GM12878 (cell line): ENCODE measurements around the gene NCAM1. TPM values are rescaled to one million over a fixed set of nuclear protein-coding genes. Genes with fewer than 3 reads are reported as not detected.

Source experiments
- ATAC-seq: fragments of 200-7000 bp; cut with Tn5 transposase; 3 replicates; pipeline ENCODE4 v1.9.1; 2020; ENCODE audit warnings: mild to moderate bottlenecking, moderate library complexity
- BruUV-seq: library from RNA; stranded (reverse); fragments of 400-500 nt; replicated peaks from 2 replicates; lab custom pipeline; 2021; lab: Mats Ljungman, UMichigan
- CTCF ChIA-PET: fragments of 300-600 bp; sonication (Branson Sonifier 250); formaldehyde crosslinking; extraction: SDS; loops from one replicate; lab custom pipeline; 2021; ENCODE audit warnings: inconsistent platforms; lab: Yijun Ruan, JAX
- POLR2A ChIA-PET: fragments of 350-600 bp; formaldehyde crosslinking; extraction: SDS; loops from one replicate; lab custom pipeline; 2021; ENCODE audit warnings: inconsistent platforms; lab: Charles Lee
- RAD21 ChIA-PET: fragments of 300-600 bp; sonication (Branson Sonifier 250); formaldehyde crosslinking; loops from one replicate; lab custom pipeline; 2023; ENCODE audit warnings: antibody characterized with exemption; ENCODE audit not compliant: unreplicated experiment; lab: Charles Lee
- SMC1A ChIA-PET: fragments of 300-600 bp; sonication (Branson Sonifier 250); formaldehyde crosslinking; loops from one replicate; lab custom pipeline; 2023; ENCODE audit not compliant: unreplicated experiment, uncharacterized antibody; lab: Charles Lee
- DNase-seq: peaks from one replicate; pipeline ENCODE4 v3.0.0-alpha.2; 2011; ENCODE audit warnings: low read depth, low spot score
- FAIRE-seq: peaks from 3 replicates; lab custom pipeline; 2011; peaks lifted over from hg19 to GRCh38; lab: Jason Lieb, UNC
- H2AFZ ChIP-seq: 2 replicates; pipeline ENCODE4 v1.6.0; 2011; ENCODE audit warnings: low read depth, low read length, control low read depth; ENCODE audit not compliant: control insufficient read depth
- H3K27ac ChIP-seq: 2 replicates; pipeline ENCODE4 v1.5.1; 2011; ENCODE audit warnings: control low read depth; ENCODE audit not compliant: control insufficient read depth, insufficient read depth
- H3K27me3 ChIP-seq, 2 experiments: replicated peaks in 1 of 2; 2 replicates each; pipeline versions ENCODE4 v1.6.0 to v1.6.1; 2011; ENCODE audit warnings: low read length in 1 of 2; ENCODE audit not compliant: control insufficient read depth in 2 of 2, insufficient read depth in 2 of 2
- H3K36me3 ChIP-seq, 2 experiments: 2 replicates each; pipeline ENCODE4 v1.5.1; 2011; ENCODE audit warnings: low read length in 1 of 2; ENCODE audit not compliant: control insufficient read depth in 2 of 2, insufficient read depth in 2 of 2
- H3K4me1 ChIP-seq: 2 replicates; pipeline ENCODE4 v1.6.1; 2011; ENCODE audit warnings: mild to moderate bottlenecking, low read length, moderate library complexity, mixed read lengths; ENCODE audit not compliant: control insufficient read depth, insufficient read depth
- H3K4me2 ChIP-seq: 2 replicates; pipeline ENCODE4 v1.6.0; 2011; ENCODE audit warnings: control low read depth; ENCODE audit not compliant: control insufficient read depth, insufficient read depth
- H3K4me3 ChIP-seq: fragments of 200-600 bp; sonication (generic); 2 replicates; pipeline ENCODE4 v1.5.1; 2016
- H3K79me2 ChIP-seq: 2 replicates; pipeline ENCODE4 v1.6.0; 2011; ENCODE audit warnings: low read length; ENCODE audit not compliant: control insufficient read depth, insufficient read depth
- H3K9ac ChIP-seq: 2 replicates; pipeline ENCODE4 v1.8.0; 2011; ENCODE audit warnings: low read length, control low read depth, mixed read lengths; ENCODE audit not compliant: control insufficient read depth, insufficient read depth
- H3K9me3 ChIP-seq: replicated peaks from 3 replicates; pipeline ENCODE4 v1.5.1; 2011; ENCODE audit warnings: mild to moderate bottlenecking, low read length; ENCODE audit not compliant: control insufficient read depth, insufficient read depth
- H4K20me1 ChIP-seq: 2 replicates; pipeline ENCODE4 v1.6.0; 2011; ENCODE audit not compliant: control insufficient read depth, insufficient read depth
- ASH2L ChIP-seq: fragments of 300-600, 200-600 bp; sonication (generic); IDR thresholded peaks from 2 replicates; pipeline ENCODE4 v1.6.1; 2017; ENCODE audit warnings: low read depth, mild to moderate bottlenecking, borderline replicate concordance
- CREM ChIP-seq: IDR thresholded peaks from 2 replicates; pipeline ENCODE4 v1.6.1; 2014; ENCODE audit warnings: antibody characterized with exemption, low read depth
- FOS ChIP-seq: IDR thresholded peaks from 3 replicates; pipeline ENCODE4 v1.6.1; 2011; ENCODE audit warnings: borderline replicate concordance; ENCODE audit not compliant: insufficient read length; ENCODE audit errors: extremely low read depth
- FOXM1 ChIP-seq: IDR thresholded peaks from 2 replicates; pipeline ENCODE4 v1.6.1; 2012; ENCODE audit warnings: low read depth, mild to moderate bottlenecking, inconsistent platforms, low read length, moderate library complexity
- HDAC2 ChIP-seq: fragments of 200-600 bp; sonication (generic); IDR thresholded peaks from 2 replicates; pipeline ENCODE4 v1.6.1; 2017
- MTA3 ChIP-seq: IDR thresholded peaks from 2 replicates; pipeline ENCODE4 v1.6.1; 2012; ENCODE audit warnings: low read length, inconsistent platforms, borderline replicate concordance
- NFIC ChIP-seq: IDR thresholded peaks from 2 replicates; pipeline ENCODE4 v1.6.1; 2012; ENCODE audit warnings: low read depth, mild to moderate bottlenecking, inconsistent platforms, low read length, moderate library complexity
- PAX8 ChIP-seq: fragments of 450-650 bp; IDR thresholded peaks from 2 replicates; pipeline ENCODE4 v1.6.1; 2017; ENCODE audit warnings: mild to moderate bottlenecking, moderate library complexity
- RCOR1 ChIP-seq: conservative IDR thresholded peaks from 2 replicates; pipeline ENCODE4 v1.6.1; 2012; ENCODE audit warnings: low read depth, low read length, improper control_type of control experiment
- STAT1 ChIP-seq: fragments of 450-650 bp; conservative IDR thresholded peaks from 2 replicates; pipeline ENCODE4 v1.6.1; 2014; ENCODE audit warnings: antibody characterized with exemption, mild to moderate bottlenecking
- TCF3 ChIP-seq: IDR thresholded peaks from 2 replicates; pipeline ENCODE4 v1.6.1; 2012; ENCODE audit warnings: low read depth, mild to moderate bottlenecking, low read length, borderline replicate concordance; ENCODE audit not compliant: insufficient read depth
- WGBS: methylation state at CpG from one replicate; pipeline ENCODE4 v1.1.6; 2016; ENCODE audit warnings: low lambda C conversion rate; ENCODE audit not compliant: insufficient replicate concordance, insufficient coverage; ENCODE audit errors: missing lambda C conversion rate; 5-methylcytosine and 5-hydroxymethylcytosine counted together
- in situ Hi-C: fragments of 300-500 bp; cut with MboI; formaldehyde crosslinking; loops from 9 replicates; pipeline ENCODE4 v1.14.3; 2018; ENCODE audit warnings: mixed read lengths
- intact Hi-C: fragments of 100-400 bp; cut with micrococcal nuclease; formaldehyde crosslinking; loops from one replicate; pipeline ENCODE4 v1.14.2; 2022; ENCODE audit not compliant: unreplicated experiment
- polyA plus RNA-seq, 11 experiments: library from polyadenylated mRNA; depleted of rRNA in 4 of 11; unstranded in 6 of 11; stranded (reverse) in 5 of 11; fragments of >200 nt; fragmentation: Nextera tagmentation in 4 of 11; fragmentation: Illumina TruSeq in 1 of 11; extraction: Ambion mirVana in 4 of 11; extraction: Trizol in 1 of 11; gene quantifications; 1 replicate in 1 of 11; 2 replicates in 10 of 11; pipeline versions ENCODE4 v1.2.1 to v1.2.3, GENCODE V29; 2011 to 2016; ENCODE audit warnings: inconsistent platforms in 2 of 11, missing spikeins in 2 of 11, low read depth in 1 of 11
- total RNA-seq, 4 experiments: library from RNA; depleted of rRNA in 3 of 4; stranded (reverse); fragments of >200 nt in 3 of 4; fragmentation: Illumina TruSeq in 1 of 4; extraction: Trizol in 1 of 4; gene quantifications; 2 replicates each; pipeline versions ENCODE4 v1.2.1 to v1.2.3, GENCODE V29; 2013 to 2021
- TF ChIP-seq, protein P1 (sequence below): fragments of 450-650 bp; conservative IDR thresholded peaks from 2 replicates; pipeline ENCODE4 v1.6.1; 2017; ENCODE audit warnings: mild to moderate bottlenecking, moderate library complexity
- TF ChIP-seq, protein P2 (sequence below): IDR thresholded peaks from 2 replicates; pipeline ENCODE4 v1.6.1; 2012; ENCODE audit warnings: improper control_type of control experiment, low read depth, low read length; ENCODE audit not compliant: insufficient replicate concordance
- TF ChIP-seq, protein P3 (sequence below): IDR thresholded peaks from 2 replicates; pipeline ENCODE4 v1.6.1; 2011; ENCODE audit warnings: borderline replicate concordance, low read depth, mild to moderate bottlenecking, moderate library complexity, mixed read lengths, low read length; ENCODE audit not compliant: insufficient read depth; ENCODE audit errors: extremely low read length

Gene NCAM1
- total and polyA plus RNA-seq, 10 of the 15 experiments (the other 5 are each of a cell fraction or from before 2014, with no cell fraction given) = 0.10 to 0.23 (median 0.11) TPM; not detected in 7

DNA sequence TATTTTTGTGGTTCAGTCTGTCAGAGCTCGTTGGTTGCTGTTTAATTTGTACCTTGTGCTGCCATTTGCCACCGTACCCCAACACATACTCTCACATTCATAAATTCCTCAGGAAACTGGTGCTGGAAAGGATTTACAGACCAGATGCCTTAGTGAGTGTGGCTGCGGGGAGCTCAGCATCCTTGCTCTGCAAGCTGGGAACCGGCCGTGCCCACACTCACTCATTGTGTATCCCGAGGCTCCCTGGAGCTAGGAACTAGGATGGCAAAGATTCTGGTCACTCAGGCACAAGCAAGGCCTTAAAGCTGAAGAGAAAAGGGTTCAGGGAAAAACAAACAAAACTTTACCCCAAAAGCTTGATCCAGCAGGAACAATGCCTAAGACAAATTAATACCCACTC, 288.6 kb downstream of the NCAM1 start:
- DNase-seq (no peak), FAIRE-seq (no peak), ATAC-seq (no peak)
- ChIA-PET RAD21 (no interaction called here), CTCF (no interaction called here), SMC1A (interaction anchor here (0.5 kb wide), 1 partner anchor 49 kb away, joined by 3 read pairs; no protein-coding TSS in a partner anchor), POLR2A (no interaction called here)
- Histone ChIP-seq H3K4me1 (no peaks in the 10 kb centered on the region), H3K27me3 (peaks cover 0 to 3% of the 10 kb centered on the region in 2 experiments; a peak in 2 of 4 replicates), H4K20me1 (no peaks in the 10 kb centered on the region), H3K27ac (no peak overlapping the region), H3K4me2 (no peak overlapping the region), H3K9me3 (no peaks in the 10 kb centered on the region), H3K4me3 (no peak overlapping the region), H3K36me3 (no peaks in the 10 kb centered on the region), H3K9ac (no peak overlapping the region), H3K79me2 (no peaks in the 10 kb centered on the region), H2AFZ (no peak overlapping the region)
- WGBS = 62% methylated on average over 6 of the region's 6 CpGs
- intact Hi-C loops (no loop called here), in situ Hi-C loops (no loop called here)
- TF ChIP-seq FOS (no peak), HDAC2 (no peak), TCF3 (no peak), MTA3 (no peak), CREM (no peak), NFIC (no peak), ASH2L (no peak), RCOR1 (no peak), PAX8 (no peak), FOXM1 (no peak), STAT1 (no peak)
- TF ChIP-seq, protein P1, sequence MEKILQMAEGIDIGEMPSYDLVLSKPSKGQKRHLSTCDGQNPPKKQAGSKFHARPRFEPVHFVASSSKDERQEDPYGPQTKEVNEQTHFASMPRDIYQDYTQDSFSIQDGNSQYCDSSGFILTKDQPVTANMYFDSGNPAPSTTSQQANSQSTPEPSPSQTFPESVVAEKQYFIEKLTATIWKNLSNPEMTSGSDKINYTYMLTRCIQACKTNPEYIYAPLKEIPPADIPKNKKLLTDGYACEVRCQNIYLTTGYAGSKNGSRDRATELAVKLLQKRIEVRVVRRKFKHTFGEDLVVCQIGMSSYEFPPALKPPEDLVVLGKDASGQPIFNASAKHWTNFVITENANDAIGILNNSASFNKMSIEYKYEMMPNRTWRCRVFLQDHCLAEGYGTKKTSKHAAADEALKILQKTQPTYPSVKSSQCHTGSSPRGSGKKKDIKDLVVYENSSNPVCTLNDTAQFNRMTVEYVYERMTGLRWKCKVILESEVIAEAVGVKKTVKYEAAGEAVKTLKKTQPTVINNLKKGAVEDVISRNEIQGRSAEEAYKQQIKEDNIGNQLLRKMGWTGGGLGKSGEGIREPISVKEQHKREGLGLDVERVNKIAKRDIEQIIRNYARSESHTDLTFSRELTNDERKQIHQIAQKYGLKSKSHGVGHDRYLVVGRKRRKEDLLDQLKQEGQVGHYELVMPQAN = no peak
- TF ChIP-seq, protein P2, sequence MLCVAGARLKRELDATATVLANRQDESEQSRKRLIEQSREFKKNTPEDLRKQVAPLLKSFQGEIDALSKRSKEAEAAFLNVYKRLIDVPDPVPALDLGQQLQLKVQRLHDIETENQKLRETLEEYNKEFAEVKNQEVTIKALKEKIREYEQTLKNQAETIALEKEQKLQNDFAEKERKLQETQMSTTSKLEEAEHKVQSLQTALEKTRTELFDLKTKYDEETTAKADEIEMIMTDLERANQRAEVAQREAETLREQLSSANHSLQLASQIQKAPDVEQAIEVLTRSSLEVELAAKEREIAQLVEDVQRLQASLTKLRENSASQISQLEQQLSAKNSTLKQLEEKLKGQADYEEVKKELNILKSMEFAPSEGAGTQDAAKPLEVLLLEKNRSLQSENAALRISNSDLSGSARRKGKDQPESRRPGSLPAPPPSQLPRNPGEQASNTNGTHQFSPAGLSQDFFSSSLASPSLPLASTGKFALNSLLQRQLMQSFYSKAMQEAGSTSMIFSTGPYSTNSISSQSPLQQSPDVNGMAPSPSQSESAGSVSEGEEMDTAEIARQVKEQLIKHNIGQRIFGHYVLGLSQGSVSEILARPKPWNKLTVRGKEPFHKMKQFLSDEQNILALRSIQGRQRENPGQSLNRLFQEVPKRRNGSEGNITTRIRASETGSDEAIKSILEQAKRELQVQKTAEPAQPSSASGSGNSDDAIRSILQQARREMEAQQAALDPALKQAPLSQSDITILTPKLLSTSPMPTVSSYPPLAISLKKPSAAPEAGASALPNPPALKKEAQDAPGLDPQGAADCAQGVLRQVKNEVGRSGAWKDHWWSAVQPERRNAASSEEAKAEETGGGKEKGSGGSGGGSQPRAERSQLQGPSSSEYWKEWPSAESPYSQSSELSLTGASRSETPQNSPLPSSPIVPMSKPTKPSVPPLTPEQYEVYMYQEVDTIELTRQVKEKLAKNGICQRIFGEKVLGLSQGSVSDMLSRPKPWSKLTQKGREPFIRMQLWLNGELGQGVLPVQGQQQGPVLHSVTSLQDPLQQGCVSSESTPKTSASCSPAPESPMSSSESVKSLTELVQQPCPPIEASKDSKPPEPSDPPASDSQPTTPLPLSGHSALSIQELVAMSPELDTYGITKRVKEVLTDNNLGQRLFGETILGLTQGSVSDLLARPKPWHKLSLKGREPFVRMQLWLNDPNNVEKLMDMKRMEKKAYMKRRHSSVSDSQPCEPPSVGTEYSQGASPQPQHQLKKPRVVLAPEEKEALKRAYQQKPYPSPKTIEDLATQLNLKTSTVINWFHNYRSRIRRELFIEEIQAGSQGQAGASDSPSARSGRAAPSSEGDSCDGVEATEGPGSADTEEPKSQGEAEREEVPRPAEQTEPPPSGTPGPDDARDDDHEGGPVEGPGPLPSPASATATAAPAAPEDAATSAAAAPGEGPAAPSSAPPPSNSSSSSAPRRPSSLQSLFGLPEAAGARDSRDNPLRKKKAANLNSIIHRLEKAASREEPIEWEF = no peak
- TF ChIP-seq, protein P3, sequence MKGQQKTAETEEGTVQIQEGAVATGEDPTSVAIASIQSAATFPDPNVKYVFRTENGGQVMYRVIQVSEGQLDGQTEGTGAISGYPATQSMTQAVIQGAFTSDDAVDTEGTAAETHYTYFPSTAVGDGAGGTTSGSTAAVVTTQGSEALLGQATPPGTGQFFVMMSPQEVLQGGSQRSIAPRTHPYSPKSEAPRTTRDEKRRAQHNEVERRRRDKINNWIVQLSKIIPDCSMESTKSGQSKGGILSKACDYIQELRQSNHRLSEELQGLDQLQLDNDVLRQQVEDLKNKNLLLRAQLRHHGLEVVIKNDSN = no peak
- no TSS peak for BruUV-seq
